HepG2 (cell line): ENCODE data around the gene CCDC148. TPM values are rescaled to one million over a fixed set of nuclear protein-coding genes. Genes with fewer than 3 reads are reported as not detected.

Experiments
- CENPX ChIP-seq: sonication (generic); formaldehyde crosslinking; IDR thresholded peaks from 2 replicates; pipeline ENCODE4 v1.9.0; 2021; ENCODE audit warnings: mild to moderate bottlenecking, missing genetic modification reagents, moderate library complexity
- CREB1 ChIP-seq, 2 experiments: fragments of 450-650 bp in 1 of 2; IDR thresholded peaks; 2 replicates each; pipeline ENCODE4 v1.6.1; 2016 to 2017; ENCODE audit warnings: control low read depth in 1 of 2, mild to moderate bottlenecking in 1 of 2, missing compliant biosample characterization in 1 of 2, missing genetic modification characterization in 1 of 2
- ELF1 ChIP-seq: sonication (generic); formaldehyde crosslinking; IDR thresholded peaks from 2 replicates; pipeline ENCODE4 v1.4.0; 2020; ENCODE audit warnings: missing genetic modification reagents
- FIP1L1 ChIP-seq: fragments of 200-400 bp; formaldehyde crosslinking; IDR thresholded peaks from 2 replicates; pipeline ENCODE4 v1.6.1; 2018; ENCODE audit warnings: low read depth, mild to moderate bottlenecking, low read length, moderate library complexity, borderline replicate concordance; ENCODE audit not compliant: insufficient read depth
- FLYWCH1 ChIP-seq: sonication (generic); formaldehyde crosslinking; IDR thresholded peaks from 2 replicates; pipeline ENCODE4 v1.8.1; 2023; ENCODE audit warnings: mild to moderate bottlenecking, missing genetic modification reagents
- FOXC1 ChIP-seq: sonication (generic); formaldehyde crosslinking; IDR thresholded peaks from 2 replicates; pipeline ENCODE4 v1.8.0; 2022; ENCODE audit warnings: mild to moderate bottlenecking, missing genetic modification reagents, borderline replicate concordance
- HDAC1 ChIP-seq: sonication (generic); formaldehyde crosslinking; IDR thresholded peaks from 2 replicates; pipeline ENCODE4 v1.5.1; 2020; ENCODE audit warnings: mild to moderate bottlenecking, missing genetic modification reagents
- MEIS1 ChIP-seq: sonication (generic); formaldehyde crosslinking; IDR thresholded peaks from 2 replicates; pipeline ENCODE4 v1.9.0; 2021; ENCODE audit warnings: mild to moderate bottlenecking, missing genetic modification reagents, moderate library complexity, borderline replicate concordance
- MYC ChIP-seq: sonication (generic); formaldehyde crosslinking; IDR thresholded peaks from 2 replicates; pipeline ENCODE4 v1.9.0; 2021; ENCODE audit warnings: missing genetic modification reagents, borderline replicate concordance
- NFIC ChIP-seq: IDR thresholded peaks from 2 replicates; pipeline ENCODE4 v1.6.1; 2012; ENCODE audit warnings: mild to moderate bottlenecking, low read length, inconsistent platforms
- PHF8 ChIP-seq: sonication (generic); formaldehyde crosslinking; IDR thresholded peaks from 2 replicates; pipeline ENCODE4 v1.5.0; 2020; ENCODE audit warnings: missing genetic modification reagents
- PLRG1 ChIP-seq: fragments of 450-650 bp; conservative IDR thresholded peaks from 2 replicates; pipeline ENCODE4 v1.6.1; 2016
- WIZ ChIP-seq: sonication (generic); formaldehyde crosslinking; IDR thresholded peaks from 2 replicates; pipeline ENCODE4 v1.5.1; 2020; ENCODE audit warnings: mild to moderate bottlenecking, missing genetic modification reagents
- ZNF121 ChIP-seq: sonication (generic); formaldehyde crosslinking; IDR thresholded peaks from 2 replicates; pipeline ENCODE4 v1.5.0; 2020; ENCODE audit warnings: mild to moderate bottlenecking, missing genetic modification reagents
- ZNF180 ChIP-seq: sonication (generic); formaldehyde crosslinking; IDR thresholded peaks from 2 replicates; pipeline ENCODE4 v1.4.0; 2020; ENCODE audit warnings: low read depth, missing genetic modification reagents, borderline replicate concordance
- ZNF331 ChIP-seq: sonication (generic); formaldehyde crosslinking; IDR thresholded peaks from 2 replicates; pipeline ENCODE4 v1.4.0; 2020; ENCODE audit warnings: missing genetic modification reagents
- ZSCAN29 ChIP-seq: sonication (generic); formaldehyde crosslinking; conservative IDR thresholded peaks from 2 replicates; pipeline ENCODE4 v1.4.0; 2020; ENCODE audit warnings: mild to moderate bottlenecking, missing genetic modification reagents
- polyA plus RNA-seq, 8 experiments: library from polyadenylated mRNA; depleted of rRNA in 3 of 8; stranded (reverse) in 7 of 8; unstranded in 1 of 8; fragments of >200 nt; fragmentation: Illumina TruSeq in 4 of 8; extraction: Trizol in 4 of 8; gene quantifications; 2 replicates each; pipeline versions ENCODE4 v1.2.1 to v1.2.3, GENCODE V29; 2011 to 2016; ENCODE audit warnings: low read depth in 4 of 8, missing spikeins in 1 of 8, mixed read lengths in 1 of 8; ENCODE audit not compliant: insufficient read depth in 1 of 8
- total RNA-seq, 5 experiments: library from RNA; depleted of rRNA; stranded (reverse); fragments of >200 nt; fragmentation: Illumina TruSeq; extraction: Trizol; gene quantifications; 2 replicates each; pipeline ENCODE4 v1.2.3, GENCODE V29; 2016; ENCODE audit warnings: low read depth in 1 of 5
- TF ChIP-seq, protein P1 (sequence below): IDR thresholded peaks from 2 replicates; pipeline ENCODE4 v1.6.1; 2018; ENCODE audit warnings: missing genetic modification reagents, mild to moderate bottlenecking, missing compliant biosample characterization
- TF ChIP-seq, protein P2 (sequence below): sonication (generic); formaldehyde crosslinking; conservative IDR thresholded peaks from 2 replicates; pipeline ENCODE4 v1.5.0; 2020; ENCODE audit warnings: missing genetic modification reagents
- TF ChIP-seq, protein P3 (sequence below): sonication (generic); formaldehyde crosslinking; IDR thresholded peaks from 2 replicates; pipeline ENCODE4 v1.9.0; 2021; ENCODE audit warnings: missing genetic modification reagents, mild to moderate bottlenecking, borderline replicate concordance
- TF ChIP-seq, protein P4 (sequence below): sonication (generic); formaldehyde crosslinking; IDR thresholded peaks from 2 replicates; pipeline ENCODE4 v1.4.0; 2020; ENCODE audit warnings: missing genetic modification reagents

The CCDC148 gene
- total and polyA plus RNA-seq, 2 of the 13 experiments (the other 11 are each of a cell fraction or from before 2014, with no cell fraction given), result 0.30 to 0.49 TPM

DNA sequence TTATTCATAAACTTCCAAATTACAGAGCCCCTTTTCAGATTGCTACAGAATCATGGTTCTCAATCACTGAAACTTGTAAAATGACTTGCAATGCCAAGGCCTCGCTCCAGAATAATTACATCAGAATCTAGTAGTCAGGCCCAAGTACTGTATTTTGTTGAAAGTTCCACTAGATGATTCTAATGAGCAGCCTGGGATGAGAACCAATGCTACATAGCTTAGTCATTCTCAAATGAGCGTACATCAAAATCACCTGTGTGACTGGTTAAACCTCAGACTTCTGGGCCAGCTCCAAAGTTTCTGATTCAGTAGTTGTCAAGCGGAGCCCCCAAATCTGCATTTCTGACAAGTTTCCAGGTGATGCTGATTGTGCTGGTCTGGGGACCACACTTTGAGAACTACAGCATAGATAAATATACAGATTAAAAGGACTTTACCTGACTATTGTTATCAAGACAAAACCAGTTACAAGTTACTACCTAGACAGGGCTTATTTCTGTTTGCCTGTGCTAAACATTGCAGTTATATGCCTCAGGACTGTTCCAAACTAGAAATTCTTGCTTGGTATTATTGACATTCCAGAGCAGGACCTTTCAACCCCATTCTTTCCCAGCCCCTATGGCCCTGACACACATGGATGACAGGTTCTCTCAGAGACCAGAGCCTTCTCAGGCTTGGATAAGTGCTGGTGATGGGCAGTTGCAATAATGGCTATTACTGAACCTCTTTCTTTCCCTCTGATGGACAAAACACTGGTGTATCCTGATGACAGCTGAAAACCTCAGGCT lies 271.8 kb downstream of the CCDC148 start (continued):
- TF ChIP-seq ZNF121 (CRISPR knock-in tag), result no peak
- no peak for TF ChIP-seq CENPX (CRISPR knock-in tag)
- 0 out of 2 replicates have a peak, but pooled peaks have one; percentile 51 for TF ChIP-seq ZSCAN29 (CRISPR knock-in tag)
- TF ChIP-seq, protein P1, sequence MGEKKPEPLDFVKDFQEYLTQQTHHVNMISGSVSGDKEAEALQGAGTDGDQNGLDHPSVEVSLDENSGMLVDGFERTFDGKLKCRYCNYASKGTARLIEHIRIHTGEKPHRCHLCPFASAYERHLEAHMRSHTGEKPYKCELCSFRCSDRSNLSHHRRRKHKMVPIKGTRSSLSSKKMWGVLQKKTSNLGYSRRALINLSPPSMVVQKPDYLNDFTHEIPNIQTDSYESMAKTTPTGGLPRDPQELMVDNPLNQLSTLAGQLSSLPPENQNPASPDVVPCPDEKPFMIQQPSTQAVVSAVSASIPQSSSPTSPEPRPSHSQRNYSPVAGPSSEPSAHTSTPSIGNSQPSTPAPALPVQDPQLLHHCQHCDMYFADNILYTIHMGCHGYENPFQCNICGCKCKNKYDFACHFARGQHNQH (CRISPR knock-in tag), result peak; percentile 77
- TF ChIP-seq FOXC1, result no peak; the same call in 1 of the 2 replicates
- 0 out of 2 replicates have a peak, but pooled peaks have one; percentile 8 for TF ChIP-seq ELF1 (CRISPR knock-in tag)
- TF ChIP-seq HDAC1 (CRISPR knock-in tag), result no peak; the same call in 1 of the 2 replicates
- TF ChIP-seq NFIC, result peak; percentile 85; the same call in 1 of the 2 replicates
- no peak for TF ChIP-seq FLYWCH1 (CRISPR knock-in tag)
- no peak for TF ChIP-seq ZNF180 (CRISPR knock-in tag)
- TF ChIP-seq, protein P2, sequence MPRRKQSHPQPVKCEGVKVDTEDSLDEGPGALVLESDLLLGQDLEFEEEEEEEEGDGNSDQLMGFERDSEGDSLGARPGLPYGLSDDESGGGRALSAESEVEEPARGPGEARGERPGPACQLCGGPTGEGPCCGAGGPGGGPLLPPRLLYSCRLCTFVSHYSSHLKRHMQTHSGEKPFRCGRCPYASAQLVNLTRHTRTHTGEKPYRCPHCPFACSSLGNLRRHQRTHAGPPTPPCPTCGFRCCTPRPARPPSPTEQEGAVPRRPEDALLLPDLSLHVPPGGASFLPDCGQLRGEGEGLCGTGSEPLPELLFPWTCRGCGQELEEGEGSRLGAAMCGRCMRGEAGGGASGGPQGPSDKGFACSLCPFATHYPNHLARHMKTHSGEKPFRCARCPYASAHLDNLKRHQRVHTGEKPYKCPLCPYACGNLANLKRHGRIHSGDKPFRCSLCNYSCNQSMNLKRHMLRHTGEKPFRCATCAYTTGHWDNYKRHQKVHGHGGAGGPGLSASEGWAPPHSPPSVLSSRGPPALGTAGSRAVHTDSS (CRISPR knock-in tag), result no peak
- TF ChIP-seq PLRG1, result no peak
- TF ChIP-seq FIP1L1, result no peak
- TF ChIP-seq PHF8, result no peak
- TF ChIP-seq ZNF331 (CRISPR knock-in tag), result peak; percentile 86
- peak; percentile 68; the same call in 1 of the 2 replicates for TF ChIP-seq MEIS1
- TF ChIP-seq, protein P3, sequence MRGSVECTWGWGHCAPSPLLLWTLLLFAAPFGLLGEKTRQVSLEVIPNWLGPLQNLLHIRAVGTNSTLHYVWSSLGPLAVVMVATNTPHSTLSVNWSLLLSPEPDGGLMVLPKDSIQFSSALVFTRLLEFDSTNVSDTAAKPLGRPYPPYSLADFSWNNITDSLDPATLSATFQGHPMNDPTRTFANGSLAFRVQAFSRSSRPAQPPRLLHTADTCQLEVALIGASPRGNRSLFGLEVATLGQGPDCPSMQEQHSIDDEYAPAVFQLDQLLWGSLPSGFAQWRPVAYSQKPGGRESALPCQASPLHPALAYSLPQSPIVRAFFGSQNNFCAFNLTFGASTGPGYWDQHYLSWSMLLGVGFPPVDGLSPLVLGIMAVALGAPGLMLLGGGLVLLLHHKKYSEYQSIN (CRISPR knock-in tag), result no peak
- no peak for TF ChIP-seq CREB1 (IDR thresholded peaks at IDR 0.05)
- TF ChIP-seq CREB1 (CRISPR knock-in tag; IDR thresholded peaks at IDR 0.05), result 0 out of 2 replicates have a peak, but pooled peaks have one; percentile 22
- TF ChIP-seq, protein P4, sequence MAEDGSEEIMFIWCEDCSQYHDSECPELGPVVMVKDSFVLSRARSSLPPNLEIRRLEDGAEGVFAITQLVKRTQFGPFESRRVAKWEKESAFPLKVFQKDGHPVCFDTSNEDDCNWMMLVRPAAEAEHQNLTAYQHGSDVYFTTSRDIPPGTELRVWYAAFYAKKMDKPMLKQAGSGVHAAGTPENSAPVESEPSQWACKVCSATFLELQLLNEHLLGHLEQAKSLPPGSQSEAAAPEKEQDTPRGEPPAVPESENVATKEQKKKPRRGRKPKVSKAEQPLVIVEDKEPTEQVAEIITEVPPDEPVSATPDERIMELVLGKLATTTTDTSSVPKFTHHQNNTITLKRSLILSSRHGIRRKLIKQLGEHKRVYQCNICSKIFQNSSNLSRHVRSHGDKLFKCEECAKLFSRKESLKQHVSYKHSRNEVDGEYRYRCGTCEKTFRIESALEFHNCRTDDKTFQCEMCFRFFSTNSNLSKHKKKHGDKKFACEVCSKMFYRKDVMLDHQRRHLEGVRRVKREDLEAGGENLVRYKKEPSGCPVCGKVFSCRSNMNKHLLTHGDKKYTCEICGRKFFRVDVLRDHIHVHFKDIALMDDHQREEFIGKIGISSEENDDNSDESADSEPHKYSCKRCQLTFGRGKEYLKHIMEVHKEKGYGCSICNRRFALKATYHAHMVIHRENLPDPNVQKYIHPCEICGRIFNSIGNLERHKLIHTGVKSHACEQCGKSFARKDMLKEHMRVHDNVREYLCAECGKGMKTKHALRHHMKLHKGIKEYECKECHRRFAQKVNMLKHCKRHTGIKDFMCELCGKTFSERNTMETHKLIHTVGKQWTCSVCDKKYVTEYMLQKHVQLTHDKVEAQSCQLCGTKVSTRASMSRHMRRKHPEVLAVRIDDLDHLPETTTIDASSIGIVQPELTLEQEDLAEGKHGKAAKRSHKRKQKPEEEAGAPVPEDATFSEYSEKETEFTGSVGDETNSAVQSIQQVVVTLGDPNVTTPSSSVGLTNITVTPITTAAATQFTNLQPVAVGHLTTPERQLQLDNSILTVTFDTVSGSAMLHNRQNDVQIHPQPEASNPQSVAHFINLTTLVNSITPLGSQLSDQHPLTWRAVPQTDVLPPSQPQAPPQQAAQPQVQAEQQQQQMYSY, result no peak
- no peak for TF ChIP-seq MYC (CRISPR knock-in tag)
- 0 out of 2 replicates have a peak, but pooled peaks have one; percentile 16 for TF ChIP-seq WIZ (CRISPR knock-in tag)
